Erythroblast (primary cell): Measurements from ENCODE around the gene CD58.

Source experiments
- GATA1 ChIP-seq: IDR thresholded peaks from 2 replicates; pipeline ENCODE4 v1.6.1; 2011; ENCODE audit warnings: low read depth, mild to moderate bottlenecking, control low read depth, low read length, moderate library complexity
- POLR2A ChIP-seq: IDR thresholded peaks from 2 replicates; pipeline ENCODE4 v1.6.1; 2011; ENCODE audit warnings: mild to moderate bottlenecking, low read length

DNA sequence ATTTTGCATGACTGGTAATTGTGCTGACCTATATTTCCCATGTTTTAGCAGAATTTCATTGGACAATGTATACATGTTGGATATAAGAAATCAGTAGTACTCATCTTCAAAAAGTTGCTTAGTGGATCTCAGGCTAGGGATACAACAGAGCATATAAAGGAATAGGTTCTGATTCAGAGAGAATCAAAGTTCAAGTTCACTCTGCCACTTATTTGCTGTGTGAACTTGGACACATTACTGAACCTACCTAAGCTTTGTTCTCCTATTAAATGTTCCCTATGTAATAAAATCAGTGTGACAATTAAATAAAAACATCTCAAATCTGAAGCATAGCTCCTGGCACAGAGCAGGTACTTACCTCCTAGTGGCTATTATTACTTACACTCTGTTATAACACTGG lies 9.3 kb downstream of the CD58 start:
- TF ChIP-seq POLR2A (no peak), GATA1 (no peak)
